GM23248 (cell line): Measurements from ENCODE around the gene WLS.

Source experiments
- EZH2 ChIP-seq: fragments of 200-600 bp; sonication (generic); IDR thresholded peaks from 2 replicates; pipeline ENCODE4 v1.6.1; 2018; ENCODE audit warnings: antibody characterized with exemption, mild to moderate bottlenecking; ENCODE audit not compliant: insufficient read depth, poor library complexity, severe bottlenecking
- EZH2phosphoT487 ChIP-seq: fragments of 200-600 bp; sonication (generic); IDR thresholded peaks from 2 replicates; pipeline ENCODE4 v1.6.1; 2018; ENCODE audit warnings: antibody characterized with exemption, moderate library complexity, mild to moderate bottlenecking, low read depth; ENCODE audit not compliant: insufficient read depth

DNA sequence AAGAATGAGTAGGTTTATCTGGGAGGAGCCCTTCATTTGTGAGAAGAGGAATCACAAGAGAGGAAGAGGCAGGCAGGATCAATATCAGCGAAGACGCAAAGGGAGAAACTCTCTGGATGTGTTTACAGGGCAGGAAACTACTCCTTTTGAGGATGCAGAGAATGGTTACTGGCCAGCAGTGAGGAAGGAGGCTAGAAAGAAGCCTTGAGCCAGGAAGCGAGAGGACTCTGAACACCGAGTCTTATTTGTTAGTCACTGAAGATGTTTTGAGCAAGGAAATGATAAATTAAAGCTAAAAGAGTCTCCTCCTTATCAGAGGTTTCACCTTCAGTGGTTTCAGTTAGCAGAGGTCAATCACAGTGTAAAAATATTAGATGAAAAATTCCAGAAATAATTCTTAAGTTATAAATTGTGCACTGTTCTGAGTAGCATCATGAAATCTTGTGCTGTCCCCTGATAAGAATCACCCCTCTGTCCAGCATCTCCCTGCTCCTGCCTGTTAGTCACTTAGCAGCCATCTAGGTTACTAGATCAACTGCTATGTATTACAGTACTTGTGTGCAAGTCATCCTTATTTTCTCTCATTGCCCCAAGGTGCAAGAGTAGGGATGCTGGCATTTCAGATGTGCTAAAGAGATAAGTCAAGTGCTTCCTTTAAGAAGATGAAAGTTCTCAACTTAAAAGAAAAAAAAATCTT, 43.5 kb downstream of the WLS start:
- TF ChIP-seq EZH2, result no peak
- no peak for TF ChIP-seq EZH2phosphoT487
